Skin epidermis (tissue), 12 donors: Measurements from ENCODE around the gene STX7.

Experiments used
- H3K27ac ChIP-seq, 21 experiments: fragments of 200-600 bp; sonication (generic) in 11 of 21; one replicate each; pipeline ENCODE4 v1.5.0; 2020; ENCODE audit warnings: mild to moderate bottlenecking in 3 of 21, inconsistent platforms in 2 of 21, moderate library complexity in 2 of 21
- H3K4me3 ChIP-seq, 7 experiments: fragments of 200-600 bp; sonication (generic) in 2 of 7; one replicate each; pipeline ENCODE4 v1.5.0; 2020; ENCODE audit warnings: inconsistent platforms in 2 of 7, mild to moderate bottlenecking in 2 of 7, moderate library complexity in 1 of 7

Gene STX7

DNA sequence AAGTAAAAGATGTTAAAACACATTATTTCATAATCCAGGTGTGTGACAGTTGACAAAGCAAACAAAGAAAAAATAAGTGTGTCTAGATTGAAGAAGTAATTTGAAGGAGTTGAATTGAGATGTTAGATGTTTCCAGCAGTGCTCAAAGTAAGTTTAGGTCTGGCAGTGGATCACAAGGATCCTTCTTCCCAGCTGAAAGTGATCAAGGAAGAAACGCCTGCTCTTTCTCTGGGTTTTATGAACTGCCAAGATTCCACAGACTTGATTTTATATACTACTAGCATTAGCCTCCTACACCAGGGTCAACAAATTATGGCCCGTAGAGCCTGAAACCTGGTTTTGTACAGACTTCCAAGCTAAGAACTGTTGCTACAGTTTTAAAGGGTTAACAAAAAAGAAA lies 30.3 kb downstream of the STX7 start:
- Histone ChIP-seq H3K4me3 (no peak overlapping the region), H3K27ac (peak overlapping the region in 1 of 21 experiments; percentile 6)

DNA sequence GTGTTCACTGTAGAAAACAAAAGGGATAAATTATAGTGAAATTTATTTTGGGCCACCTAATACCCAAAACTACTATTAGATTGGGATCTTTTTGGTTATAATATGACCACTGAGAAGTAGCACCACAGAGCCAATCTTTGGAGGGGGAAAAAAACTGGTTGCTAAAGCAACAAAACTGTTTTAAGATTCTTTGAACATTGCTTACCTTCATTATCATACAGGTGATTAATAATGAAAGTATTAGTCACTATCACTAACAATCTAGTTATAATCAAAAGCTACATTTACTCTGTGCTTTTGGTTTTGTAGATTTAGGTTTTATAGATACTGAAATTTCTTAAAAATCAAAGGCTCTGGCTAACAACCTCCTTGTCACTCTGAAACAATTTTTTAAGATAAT lies 31.7 kb downstream of the STX7 start:
- H3K4me3 ChIP-seq, result no peak overlapping the region
- H3K27ac ChIP-seq, result peak overlapping the region in 1 of 21 experiments; percentile 19

DNA sequence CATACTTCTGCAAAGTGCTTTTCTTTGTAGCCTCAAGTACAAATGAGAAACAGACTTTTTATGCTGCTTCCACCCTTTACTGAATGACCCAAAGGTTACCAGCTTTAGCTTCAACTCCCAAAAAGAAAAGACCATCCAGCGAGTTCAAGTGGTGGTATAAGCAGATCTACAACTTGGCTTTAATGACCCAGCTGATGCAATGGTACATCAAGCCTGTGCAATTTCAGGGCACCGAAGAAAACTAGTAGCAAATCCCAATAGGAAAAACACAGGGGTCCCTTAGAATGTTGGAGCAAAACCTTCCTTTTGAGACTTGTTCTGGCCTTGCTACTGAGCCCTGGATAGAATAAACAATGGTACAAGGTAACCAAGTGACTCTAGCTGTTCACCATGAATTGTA lies 33.8 kb downstream of the STX7 start:
- no peak overlapping the region for H3K27ac ChIP-seq
- no peak overlapping the region for H3K4me3 ChIP-seq

DNA sequence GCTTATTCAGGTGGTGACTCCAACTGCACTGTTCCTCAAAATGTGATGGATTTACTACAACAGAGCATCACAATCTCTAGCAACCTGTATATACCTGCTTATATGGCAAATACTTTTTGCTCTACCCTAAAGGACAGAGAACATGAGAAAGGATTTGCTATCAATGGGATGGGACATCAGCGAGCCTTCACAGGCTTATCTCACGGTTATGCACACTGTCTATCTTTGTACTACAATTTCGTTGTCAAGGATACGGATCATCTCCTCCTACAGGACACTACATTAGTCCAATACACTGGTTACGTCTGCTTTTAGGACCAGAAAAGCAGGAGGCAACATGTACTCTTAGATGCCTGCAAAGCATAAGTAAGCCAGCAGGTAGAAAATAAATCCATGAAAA lies 34.2 kb downstream of the STX7 start:
- no peak overlapping the region for H3K4me3 ChIP-seq
- H3K27ac ChIP-seq, result no peak overlapping the region

DNA sequence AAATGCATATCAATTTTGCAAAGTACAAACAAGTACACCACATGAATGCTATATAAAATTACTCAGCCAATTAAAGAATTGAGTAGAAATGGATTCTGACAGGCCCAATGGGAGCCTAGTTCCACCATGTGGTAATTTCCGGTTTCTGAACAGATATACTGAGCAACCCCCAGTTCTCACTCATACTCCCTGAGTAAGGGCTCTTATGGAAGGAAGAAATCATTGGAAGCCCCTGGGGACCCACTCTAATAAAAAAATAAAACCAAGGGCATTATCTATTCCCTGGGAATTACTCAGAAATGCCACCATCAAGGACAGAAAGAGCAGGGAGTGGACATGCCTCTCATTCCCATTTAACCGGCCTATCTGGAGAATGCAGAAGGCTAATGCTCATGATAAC lies 34.6 kb downstream of the STX7 start:
- Histone ChIP-seq H3K4me3 (no peak overlapping the region), H3K27ac (no peak overlapping the region)

DNA sequence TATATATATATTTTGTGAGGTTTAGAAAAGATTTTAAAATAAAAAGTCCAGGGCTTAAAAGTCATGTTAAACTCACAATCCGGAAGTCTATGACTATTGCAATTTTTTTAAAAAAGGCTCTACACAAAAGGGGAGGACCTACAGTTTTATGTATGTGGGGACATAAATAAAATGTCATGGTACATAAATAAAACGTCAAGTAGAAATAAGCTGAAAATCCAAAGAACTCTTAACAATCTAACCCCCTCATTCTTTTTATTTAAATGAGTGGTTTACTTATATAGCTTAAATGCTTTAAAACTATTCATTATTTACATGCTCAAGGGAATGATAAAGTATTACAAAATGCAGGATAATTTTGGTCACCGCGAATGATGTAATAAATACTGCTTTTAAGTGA lies 36.2 kb downstream of the STX7 start:
- Histone ChIP-seq H3K27ac (no peak overlapping the region), H3K4me3 (no peak overlapping the region)

DNA sequence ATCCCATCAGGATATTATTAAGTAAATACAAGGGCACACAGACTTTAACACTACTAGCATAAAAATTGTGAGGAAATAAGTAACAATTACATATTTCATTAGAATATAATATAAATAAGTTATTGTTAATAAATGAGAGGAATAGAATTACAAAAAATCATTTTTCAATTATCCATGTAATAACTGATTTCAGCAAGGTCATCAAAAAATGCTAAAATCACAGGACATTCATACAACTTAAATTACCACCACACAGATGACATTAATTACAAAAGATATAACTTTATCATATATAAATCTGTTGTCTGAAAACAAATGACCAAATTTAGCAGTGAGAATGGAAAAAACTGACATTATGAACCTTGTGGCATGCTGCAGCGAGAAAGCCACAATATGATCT lies 37.0 kb downstream of the STX7 start:
- no peak overlapping the region for H3K4me3 ChIP-seq
- no peak overlapping the region for H3K27ac ChIP-seq

DNA sequence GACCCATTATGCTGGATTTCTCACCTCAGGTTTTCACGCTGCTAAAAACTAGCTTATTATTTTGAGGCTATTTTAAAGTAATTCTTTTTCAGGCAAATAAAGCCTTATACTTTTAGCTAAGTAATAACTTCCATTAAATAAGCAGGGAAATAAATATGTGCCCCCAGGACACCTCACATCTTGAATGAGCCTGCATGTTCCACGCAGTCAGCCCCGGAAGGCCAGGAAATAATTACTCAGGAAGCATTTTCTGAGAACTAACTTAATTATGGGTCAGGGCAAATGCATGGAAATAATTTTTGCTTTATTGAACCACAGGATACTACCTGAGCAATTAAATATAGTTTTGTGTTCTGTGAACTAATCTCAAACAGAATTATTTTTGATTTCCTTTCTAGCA lies 41.1 kb downstream of the STX7 start:
- Histone ChIP-seq H3K27ac (no peak overlapping the region), H3K4me3 (no peak overlapping the region)

DNA sequence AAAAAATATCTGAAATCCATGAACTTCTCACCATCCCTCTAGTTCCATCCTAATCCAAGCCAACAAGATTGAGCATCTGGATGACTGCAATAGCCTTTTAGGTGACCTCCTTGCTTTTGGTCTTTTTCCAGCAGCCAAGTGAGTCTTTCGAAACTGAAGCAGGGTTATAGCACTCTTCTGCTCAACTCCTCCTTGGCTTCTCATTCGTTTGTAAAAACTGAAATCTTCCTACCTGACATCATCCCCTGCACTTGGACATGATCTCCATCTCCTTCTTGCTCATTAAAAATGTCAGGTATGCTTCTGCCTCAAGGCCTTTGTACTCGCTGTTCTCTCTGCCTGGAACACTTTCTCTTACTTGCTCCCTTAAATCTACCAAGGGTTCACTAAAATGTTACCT lies 46.0 kb downstream of the STX7 start:
- Histone ChIP-seq H3K4me3 (no peak overlapping the region), H3K27ac (no peak overlapping the region)

DNA sequence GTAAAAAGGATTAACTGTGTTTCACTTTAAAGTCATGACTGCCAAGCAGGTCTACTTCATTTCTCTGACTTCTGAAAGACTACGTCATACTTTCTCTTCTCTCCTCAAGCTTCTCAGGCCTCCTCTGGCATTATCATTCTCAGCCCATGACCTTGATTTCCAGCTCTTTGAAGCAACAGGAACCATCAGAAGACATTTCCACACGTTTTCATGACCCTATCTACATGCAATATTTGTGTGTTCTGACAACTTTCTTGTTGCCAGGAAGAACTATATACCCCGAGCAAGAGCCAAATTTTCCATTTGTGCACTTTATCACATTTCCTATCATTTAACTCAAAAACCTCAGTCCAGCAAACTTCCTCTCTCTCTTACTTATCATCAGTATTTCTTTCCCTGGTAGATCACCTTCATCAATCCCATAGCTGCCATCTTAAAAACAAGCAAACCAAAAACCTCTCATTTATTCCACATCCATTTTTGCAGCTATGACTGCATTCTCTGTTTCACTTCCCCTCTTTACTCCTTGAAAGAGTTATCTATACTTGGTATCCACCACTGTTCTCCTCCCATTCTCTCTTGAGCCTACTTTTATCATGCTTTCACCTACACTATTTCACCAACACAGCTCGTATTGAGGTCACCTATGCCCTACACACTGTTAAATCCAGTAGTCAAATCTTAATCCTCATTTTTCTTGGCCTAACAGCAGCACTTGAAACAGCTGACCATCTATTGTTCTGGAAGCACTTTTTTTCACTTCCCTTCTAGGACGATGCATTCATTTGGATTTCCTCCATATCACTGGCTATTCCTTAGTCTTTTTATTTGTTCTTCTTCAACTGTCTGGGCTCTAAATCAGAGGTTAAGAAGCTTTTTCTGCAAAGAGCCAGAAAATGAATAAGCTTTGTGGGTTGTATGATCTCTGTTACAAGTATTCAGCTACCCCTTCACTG lies 47.1 kb downstream of the STX7 start:
- H3K4me3 ChIP-seq, result no peak overlapping the region
- H3K27ac ChIP-seq, result no peak overlapping the region

DNA sequence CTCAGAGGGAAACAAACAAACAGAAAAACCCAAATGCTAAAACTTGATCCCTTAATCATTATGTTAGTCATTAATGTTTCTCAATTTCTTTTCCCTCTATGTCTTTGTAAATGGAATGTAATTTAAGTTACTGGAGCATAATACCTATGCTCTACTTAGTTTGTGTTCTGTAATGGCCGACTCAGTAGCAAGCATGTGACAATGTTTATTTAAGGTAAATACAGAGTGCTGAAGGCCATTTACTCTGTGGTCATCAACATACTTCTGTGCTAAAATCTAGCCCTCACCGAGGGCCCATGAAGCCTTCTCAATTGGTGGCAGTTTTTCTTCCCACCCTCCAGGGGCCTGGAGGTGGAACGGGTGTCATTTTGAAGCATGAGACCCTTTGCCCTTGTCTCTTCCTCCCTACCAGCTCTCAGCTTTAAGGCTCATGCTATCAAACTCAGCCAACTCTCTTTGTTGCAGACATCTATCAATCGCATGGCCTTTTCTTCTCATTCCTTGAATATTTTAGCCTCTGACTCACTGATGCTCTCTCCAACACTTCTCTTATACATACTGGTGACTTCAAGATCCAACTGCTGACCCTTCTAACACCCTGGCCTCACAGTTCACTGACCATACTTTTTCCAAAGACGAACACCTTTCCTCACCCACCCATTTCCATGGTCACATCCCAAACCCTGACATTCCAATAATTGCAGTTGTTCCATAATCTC lies 48.2 kb downstream of the STX7 start:
- Histone ChIP-seq H3K27ac (no peak overlapping the region), H3K4me3 (no peak overlapping the region)

DNA sequence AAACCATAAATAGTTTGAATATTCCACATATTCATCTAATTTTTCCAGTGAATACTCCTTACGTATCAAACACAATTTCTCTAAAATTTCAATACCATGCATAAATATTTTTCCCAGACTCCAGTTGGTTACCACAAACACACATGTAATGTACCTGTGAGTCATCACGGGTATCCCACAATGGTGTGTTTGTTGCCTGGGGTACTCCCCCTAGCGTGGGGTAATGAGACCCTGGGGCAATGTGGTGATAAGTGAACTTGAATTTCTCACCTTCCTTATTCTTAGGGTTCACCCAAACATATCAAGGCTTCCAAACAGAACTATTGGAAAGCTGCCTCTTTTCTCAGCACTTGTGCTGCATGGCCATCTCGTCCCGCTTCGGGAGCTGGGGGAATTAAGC lies 51.0 kb downstream of the STX7 start:
- no peak overlapping the region for H3K4me3 ChIP-seq
- no peak overlapping the region for H3K27ac ChIP-seq

DNA sequence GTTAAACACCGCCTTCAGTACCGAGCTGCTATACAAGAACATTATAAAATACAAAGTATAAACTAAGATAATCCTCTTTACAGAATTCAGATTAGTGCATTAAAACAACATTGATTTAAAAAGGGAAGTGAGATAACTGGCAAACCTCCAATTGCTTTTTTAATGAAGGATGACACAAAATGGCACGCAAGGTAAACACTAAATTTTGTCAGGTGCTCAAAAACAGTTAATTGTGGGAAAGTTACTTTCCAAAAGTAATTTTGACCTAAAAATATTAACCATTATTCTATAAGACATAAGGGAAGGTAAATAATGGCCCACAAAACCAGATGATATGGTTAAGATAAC lies 53.3 kb downstream of the STX7 start:
- no peak overlapping the region for H3K27ac ChIP-seq
- H3K4me3 ChIP-seq, result no peak overlapping the region

DNA sequence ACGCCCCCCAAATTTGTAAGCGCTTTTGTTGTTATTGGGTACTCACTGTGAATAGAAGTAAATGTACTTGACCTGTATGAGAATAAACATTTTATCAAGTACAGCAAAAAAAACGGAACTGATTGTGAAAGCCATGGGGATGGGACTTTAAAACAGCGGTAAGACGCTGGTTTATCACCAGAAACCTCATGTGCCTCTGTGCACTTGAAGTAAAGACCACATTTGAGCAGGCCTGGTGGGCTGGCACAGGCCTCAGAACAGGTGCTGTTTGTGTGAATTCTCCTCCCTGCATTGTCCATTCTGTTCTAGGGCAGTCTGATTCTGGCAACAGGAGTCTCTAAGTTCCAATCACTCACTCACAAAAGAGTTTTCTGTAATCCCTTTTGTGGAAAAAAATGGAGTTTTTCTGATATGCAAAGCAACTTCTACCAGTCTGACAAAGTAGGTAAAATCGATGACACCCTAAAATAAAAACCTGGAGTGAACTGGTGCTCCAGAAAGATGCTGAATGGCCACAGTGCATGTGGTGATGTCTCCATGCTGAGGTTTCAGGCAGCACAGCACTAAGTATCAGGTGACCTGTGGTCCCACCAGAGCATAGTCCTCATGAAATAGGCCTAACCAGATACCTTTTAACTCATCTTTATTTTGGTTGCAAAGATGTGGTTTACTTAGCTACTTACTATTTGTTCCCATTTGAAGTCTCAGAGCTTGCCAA lies 53.9 kb downstream of the STX7 start:
- H3K4me3 ChIP-seq, result no peak overlapping the region

DNA sequence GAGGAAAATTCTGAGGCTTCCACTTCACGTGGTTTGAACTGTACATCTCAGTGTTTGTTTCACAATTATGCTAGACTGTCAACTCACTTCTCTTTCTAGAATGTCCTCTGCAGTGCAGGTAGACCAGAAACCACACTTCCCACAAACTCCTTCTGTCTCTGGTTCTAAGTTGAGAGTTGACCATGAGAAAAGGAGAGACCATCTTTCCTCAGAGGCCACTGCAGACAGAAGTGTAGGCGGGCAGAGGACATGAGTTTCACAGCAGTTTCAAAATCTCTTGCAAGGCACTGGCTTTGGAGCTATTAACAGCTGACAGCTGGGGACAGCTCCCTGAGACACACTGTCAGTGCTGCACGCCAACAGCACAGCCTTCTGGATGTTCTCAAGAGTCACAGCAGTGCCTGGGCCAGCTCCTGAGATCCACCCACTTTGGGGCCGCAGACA lies 56.2 kb downstream of the STX7 start:
- no peak overlapping the region for H3K4me3 ChIP-seq
- peak overlapping the region in 1 of 21 experiments; percentile 14 for H3K27ac ChIP-seq

More for the DNA sequence above, 53.9 kb downstream of the STX7 start:
- H3K27ac ChIP-seq, result no peak overlapping the region

DNA sequence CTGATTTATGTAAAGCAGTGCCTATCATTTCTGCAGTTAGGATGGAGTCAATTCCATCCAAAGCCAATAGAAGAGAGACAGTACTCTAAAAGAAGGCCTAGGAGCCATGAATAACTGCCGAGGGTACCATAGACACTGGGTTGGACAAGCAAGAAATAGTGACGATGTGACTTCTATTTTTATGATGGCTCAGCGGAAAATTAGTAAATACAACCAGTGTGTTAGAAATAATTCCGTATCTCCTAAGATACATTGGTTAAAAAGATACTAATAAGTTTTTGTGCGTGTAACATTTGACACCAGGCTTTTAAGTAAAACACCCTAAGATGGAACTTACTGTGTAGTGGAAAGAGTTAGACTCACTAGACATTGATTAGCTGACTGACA lies 66.1 kb downstream of the STX7 start:
- H3K4me3 ChIP-seq, result no peak overlapping the region
- H3K27ac ChIP-seq, result peak overlapping the region in 1 of 21 experiments; percentile 16

DNA sequence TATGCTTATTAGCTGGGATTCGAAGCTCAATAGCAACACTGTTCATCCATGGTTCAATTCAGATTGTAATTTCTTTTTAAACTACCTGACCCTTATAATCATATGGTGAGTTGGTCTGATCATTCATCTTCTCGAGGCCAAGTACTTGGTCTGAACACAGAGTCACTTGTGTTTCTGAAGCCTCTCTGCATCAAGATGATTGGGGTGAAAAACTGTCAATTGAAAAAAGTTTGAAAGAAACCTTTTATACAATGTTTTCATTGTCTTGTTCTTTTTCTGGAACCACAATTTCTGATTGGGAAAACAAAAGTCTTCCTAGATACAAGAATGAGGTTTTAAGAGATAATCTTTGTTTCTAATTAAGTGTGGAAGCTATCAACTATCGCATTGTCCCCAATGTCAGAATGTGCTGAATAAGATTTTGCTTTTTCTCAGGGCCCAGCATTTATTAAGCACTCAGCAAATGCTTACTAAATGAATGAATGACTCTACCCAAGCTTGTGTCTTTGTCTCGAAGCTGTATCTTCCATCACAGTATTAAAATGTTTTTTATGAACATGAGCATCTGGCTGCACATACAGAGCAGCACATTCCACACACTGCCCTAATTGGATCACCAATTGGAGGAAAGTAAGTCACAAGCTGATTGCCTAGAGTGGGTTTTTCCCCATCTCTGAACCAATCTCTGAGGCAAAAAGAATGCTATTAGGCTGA lies 66.6 kb downstream of the STX7 start:
- no peak overlapping the region for H3K4me3 ChIP-seq
- H3K27ac ChIP-seq, result peak overlapping the region in 2 of 21 experiments; percentile 16 to 45

DNA sequence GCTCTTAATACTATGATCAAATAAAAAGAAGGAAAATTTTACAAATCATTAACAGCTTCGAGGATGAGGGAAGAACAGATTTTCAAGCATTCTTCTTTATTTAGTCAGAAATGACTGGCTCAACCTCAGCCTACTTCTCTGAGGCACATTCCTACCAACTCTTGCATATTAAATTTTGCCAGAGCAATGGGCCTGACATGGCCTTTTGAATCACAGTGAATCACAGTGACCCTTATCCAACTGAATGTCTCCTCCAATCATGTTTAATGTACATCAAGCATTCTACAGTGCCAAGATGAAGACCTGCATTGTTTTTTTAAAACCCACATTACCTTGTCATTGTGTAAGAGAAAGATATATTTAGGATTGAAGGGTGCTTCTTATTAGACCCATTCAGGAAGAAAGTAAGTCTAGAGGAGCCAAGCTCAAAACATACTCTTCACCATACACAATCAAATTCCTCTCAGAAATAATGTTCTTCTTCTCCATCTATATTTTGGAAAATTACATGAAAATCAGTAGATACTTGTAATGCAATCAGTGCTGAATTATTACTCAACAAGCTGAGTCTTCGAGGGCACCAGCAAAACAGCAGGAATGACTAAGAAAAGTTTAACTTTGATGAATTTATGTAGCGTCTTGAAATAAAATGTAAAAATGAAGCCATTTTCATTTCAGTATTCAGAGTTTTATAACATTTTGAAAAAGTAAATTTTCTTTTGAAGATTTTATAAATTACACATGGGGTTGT lies 67.5 kb downstream of the STX7 start:
- peak overlapping the region in 2 of 21 experiments; percentile 16 to 45 for H3K27ac ChIP-seq
- H3K4me3 ChIP-seq, result no peak overlapping the region

DNA sequence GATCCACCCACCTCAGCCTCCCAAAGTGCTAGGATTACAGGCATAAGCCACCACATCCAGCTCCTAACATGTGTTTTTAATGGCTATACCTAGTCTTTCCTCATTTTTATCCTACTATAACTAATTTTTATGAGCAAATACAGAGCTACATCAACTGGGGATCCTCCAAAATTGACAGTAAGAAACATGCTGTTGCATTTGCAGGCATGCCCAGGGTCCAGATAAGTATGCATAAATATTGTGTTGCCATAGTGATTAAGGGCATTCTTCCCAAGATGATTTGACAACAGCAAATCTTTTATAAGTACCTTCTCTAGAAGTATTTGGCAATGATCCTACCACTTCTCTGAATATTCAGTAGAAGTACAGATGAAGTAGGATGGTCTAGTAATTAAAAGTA lies 69.7 kb downstream of the STX7 start:
- H3K27ac ChIP-seq, result no peak overlapping the region
- no peak overlapping the region for H3K4me3 ChIP-seq
